ENCODE measurements around the gene PTPRF.

GRCh38 chr1:43564551-43565348 is 34.1 kb downstream of the PTPRF start:
- no peak for TF ChIP-seq CTCF (IDR thresholded peaks at IDR 0.05; ENCODE audit: low read depth, low read length, missing input control)
- TF ChIP-seq TAF1 (conservative IDR thresholded peaks at IDR 0.05): no peak
- TF ChIP-seq, protein P1, sequence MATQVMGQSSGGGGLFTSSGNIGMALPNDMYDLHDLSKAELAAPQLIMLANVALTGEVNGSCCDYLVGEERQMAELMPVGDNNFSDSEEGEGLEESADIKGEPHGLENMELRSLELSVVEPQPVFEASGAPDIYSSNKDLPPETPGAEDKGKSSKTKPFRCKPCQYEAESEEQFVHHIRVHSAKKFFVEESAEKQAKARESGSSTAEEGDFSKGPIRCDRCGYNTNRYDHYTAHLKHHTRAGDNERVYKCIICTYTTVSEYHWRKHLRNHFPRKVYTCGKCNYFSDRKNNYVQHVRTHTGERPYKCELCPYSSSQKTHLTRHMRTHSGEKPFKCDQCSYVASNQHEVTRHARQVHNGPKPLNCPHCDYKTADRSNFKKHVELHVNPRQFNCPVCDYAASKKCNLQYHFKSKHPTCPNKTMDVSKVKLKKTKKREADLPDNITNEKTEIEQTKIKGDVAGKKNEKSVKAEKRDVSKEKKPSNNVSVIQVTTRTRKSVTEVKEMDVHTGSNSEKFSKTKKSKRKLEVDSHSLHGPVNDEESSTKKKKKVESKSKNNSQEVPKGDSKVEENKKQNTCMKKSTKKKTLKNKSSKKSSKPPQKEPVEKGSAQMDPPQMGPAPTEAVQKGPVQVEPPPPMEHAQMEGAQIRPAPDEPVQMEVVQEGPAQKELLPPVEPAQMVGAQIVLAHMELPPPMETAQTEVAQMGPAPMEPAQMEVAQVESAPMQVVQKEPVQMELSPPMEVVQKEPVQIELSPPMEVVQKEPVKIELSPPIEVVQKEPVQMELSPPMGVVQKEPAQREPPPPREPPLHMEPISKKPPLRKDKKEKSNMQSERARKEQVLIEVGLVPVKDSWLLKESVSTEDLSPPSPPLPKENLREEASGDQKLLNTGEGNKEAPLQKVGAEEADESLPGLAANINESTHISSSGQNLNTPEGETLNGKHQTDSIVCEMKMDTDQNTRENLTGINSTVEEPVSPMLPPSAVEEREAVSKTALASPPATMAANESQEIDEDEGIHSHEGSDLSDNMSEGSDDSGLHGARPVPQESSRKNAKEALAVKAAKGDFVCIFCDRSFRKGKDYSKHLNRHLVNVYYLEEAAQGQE (IDR thresholded peaks at IDR 0.05): no peak
- TF ChIP-seq, protein P2, sequence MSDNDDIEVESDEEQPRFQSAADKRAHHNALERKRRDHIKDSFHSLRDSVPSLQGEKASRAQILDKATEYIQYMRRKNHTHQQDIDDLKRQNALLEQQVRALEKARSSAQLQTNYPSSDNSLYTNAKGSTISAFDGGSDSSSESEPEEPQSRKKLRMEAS (IDR thresholded peaks at IDR 0.05): no peak
- TF ChIP-seq RXRA (IDR thresholded peaks at IDR 0.05): no peak
- TF ChIP-seq RAD21 (IDR thresholded peaks at IDR 0.05): no peak
- TF ChIP-seq SP1 (IDR thresholded peaks at IDR 0.05): no peak
- no peak for TF ChIP-seq FOXA1 (IDR thresholded peaks at IDR 0.05)
